GM18499 (cell line): Measurements from ENCODE around the gene ASB6.
"Not testable (repeated sequence)": the region's sequence is repeated elsewhere in the genome, so short reads cannot be mapped to it uniquely, and the experiment has no call there.

ENCODE experiments used
- ATAC-seq: cut with Tn5 transposase; IDR thresholded peaks from one replicate; pipeline ENCODE4 v1.9.1; 2021; ENCODE audit warnings: moderate number of reproducible peaks; ENCODE audit not compliant: insufficient read depth, unreplicated experiment

The ASB6 gene

GRCh38 chr9:129646252-129646651, 4.3 kb upstream of the ASB6 start:
- no peak for ATAC-seq

DNA sequence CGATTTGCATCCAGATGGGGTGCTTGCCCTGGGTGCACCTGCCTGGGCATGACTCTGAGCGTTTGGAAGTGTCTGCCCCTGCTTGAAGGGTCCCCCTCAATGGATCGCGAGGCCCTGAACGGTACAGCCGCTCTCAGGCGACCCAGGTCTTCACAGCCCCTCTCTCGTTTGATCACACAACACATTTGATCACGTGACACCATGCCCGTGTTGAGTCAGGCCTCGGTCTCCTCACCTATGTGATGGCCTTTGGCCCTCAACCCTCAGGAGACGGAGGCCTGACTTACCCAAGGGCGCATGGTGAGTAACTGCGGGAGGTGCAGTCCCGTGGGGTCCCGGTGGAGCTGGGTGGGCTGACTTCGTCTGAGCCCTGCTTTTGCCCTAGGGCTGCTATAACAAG, 3.0 kb upstream of the ASB6 start:
- no peak for ATAC-seq

GRCh38 chr9:129644365-129644764, 2.4 kb upstream of the ASB6 start:
- no peak for ATAC-seq

DNA sequence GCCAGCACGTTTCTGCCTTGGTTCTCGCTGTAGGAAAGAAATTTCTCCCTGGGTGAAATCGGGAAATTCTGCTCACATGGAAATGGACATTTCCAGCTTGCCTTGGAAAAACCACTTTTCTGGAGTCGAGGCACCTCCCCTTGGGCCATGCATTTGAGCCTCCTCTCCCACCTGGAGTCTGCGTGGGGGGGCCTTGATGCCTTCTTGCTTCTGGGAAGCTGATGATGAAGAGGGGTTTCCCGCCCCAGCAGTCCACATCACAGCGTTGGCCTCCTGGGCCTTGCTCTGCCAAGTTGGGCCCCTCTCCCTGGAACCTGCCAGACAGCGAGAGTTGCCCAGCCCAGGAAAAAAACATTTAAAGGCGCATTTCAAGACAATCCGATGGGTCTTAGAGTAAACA, 1.8 kb upstream of the ASB6 start:
- ATAC-seq, result no peak

GRCh38 chr9:129640871-129641749, 841 bp downstream of the ASB6 start:
- no peak for ATAC-seq

DNA sequence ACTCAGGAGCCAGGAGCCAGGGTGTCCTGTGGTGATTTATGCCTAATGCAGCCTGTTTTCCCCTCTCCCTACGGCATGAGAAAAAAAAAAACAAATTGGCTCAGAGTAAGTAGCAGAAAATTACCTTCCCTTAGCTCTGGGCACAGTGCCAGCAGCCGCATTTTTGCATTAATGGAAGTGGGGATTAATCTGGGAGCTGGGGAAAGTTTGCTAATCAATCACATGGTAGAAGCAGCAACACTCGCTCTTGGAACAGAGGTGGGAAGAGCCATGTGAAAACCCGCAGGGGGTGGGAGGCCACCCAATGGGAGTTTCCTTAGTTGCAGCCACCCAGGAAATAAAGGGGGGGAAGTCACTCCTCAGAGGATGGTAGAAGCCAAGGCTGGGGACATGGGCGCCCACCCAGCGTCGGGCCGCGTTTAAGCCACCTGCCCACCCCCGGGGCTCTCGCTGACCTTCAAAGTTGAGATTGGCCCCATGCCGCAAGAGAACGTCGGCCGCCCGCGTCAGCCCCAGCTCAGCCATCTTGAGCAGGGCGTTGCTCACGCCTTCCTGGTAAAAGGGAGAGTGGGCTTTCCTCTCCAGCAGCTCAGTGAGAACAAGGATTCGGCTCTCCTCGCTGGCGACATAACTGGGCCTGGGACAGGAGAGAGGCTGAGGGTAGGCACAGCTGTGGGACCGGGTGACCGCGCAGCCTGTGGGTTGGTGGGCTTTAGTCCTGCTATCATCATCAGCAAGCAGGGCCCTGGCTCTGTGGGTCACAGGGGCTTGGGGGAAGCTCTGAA, 1.7 kb downstream of the ASB6 start:
- ATAC-seq, result no peak

DNA sequence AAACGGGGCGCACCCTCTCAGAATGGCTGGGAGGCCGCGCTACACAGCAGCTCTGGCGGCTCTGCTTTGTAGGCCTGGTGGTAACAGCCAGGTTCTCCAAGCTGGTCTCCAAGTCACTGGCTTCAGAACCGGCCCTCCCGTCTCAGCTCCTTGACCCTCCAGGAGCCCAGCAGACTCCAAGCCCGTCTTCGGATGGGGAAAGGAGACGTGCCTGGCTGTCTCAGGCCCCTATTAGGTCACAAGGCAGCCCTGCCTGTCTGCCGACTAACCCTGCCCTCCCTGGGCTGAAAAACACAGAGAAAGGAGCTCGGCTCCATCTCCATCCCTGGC, 2.2 kb downstream of the ASB6 start:
- ATAC-seq, result no peak

- ATAC-seq, result no peak
Measured at GRCh38 chr9:129639034-129639630, 2.8 kb downstream of the ASB6 start.

DNA sequence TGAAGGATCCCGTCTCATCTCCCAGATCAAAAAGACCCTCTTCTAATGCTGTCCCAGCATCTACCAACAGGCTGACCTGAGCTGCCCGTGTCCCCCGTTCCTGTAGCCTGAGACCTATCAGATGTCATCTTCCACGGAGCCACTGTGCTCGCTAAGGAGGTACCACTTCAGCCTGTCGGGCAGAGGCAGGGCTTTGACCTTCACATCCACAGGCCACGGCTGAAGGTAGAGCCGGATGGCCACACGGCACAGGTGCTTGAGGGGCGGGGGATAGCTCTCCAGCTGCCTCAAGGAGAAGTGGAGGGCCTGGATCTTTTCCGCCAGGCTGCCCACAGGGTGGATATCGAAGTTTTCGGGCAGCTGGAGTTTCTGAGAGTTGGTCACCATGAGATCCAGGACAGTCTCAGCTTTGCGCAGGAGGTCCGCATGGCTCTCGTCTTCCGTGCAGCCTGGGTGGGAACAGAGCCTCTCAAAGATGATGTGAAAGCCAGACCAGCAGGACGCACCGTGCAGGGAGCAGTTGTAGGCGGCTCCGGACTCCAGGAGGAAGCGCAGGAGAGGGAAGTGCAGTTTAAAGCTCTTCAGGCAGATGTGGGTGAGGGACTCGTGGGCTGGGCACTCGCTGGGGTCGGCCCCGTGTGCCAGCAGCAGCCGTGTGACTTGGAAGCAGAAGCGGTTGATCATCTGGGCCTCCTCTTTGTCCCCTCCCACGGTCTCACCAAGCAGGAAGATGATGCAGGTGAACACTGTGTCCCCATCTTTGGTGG, 4.1 kb downstream of the ASB6 start:
- no peak for ATAC-seq

- ATAC-seq, result no peak
Measured at GRCh38 chr9:129637102-129637501, 4.8 kb downstream of the ASB6 start.

DNA sequence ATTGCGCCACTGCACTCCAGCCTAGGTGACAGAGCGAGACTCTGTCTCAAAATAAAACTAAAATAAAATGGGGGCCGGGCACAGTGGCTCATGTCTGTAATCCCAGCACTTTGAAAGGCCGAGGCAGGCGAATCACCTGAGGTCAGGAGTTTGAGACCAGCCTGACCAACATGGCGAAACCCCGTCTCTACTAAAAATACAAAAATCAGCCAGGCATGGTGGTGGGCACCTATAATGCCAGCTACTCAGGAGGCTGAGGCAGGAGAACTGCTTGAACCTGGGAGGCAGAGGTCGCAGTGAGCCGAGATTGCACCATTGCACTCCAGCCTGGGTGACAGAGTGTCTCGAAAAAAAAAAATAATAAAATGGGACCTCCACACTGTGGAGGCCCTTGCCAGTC, 5.6 kb downstream of the ASB6 start:
- ATAC-seq, result not testable (repeated sequence)

GRCh38 chr9:129635099-129636065, 6.6 kb downstream of the ASB6 start:
- ATAC-seq, result no peak

DNA sequence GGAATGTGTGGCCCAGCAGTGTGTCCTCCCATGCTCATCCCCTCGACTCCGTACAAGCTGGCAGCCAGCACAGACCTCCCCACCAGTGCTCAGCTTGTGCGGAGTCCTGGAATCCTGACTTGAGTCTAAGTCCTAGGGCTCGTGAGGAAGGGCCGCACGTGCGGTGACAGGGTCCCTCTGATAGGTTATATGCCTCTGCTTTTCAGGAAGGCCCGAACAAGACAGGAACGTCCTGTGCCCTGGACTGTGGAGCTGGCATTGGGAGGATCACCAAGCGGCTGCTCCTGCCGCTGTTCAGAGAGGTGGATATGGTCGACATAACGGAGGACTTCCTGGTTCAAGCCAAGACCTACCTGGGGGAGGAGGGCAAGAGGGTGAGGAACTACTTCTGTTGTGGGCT, 8.1 kb downstream of the ASB6 start:
- no peak for ATAC-seq

DNA sequence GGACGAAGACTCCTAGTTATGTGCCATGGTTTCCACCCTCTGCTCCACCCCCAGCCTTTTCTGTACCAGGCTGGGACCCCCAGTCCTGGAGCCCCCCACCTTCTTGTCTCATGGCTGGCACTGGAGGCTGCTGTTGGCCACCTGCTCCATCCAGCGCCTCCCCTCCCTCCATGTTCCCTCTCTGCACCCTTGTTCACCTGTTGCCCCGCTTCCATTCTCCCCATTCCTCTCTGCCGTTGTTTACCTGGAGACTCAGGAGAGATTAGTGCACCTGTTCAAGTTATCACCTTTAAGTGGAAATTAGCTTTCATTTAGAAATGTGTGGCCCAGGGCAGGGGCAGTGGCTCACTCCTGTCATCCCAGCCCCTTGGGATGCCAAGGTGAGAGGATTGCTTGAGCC, 8.7 kb downstream of the ASB6 start:
- no peak for ATAC-seq

DNA sequence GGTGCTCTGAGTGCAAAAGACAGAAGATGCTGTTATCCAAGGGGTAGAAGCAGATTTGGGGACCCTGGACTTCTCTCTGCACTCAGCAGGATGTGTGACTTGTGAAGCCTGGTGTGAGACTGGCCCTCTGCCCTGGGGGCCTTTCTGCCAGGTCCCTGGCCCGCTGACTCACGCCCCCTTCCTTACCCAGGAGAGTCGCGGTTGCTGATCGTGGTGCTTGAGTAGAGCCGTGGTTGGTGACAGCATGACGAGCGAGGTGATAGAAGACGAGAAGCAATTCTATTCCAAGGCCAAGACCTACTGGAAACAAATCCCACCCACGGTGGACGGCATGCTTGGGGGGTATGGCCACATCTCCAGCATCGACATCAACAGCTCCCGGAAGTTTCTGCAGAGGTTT, 9.5 kb downstream of the ASB6 start:
- ATAC-seq, result no peak

- no peak for ATAC-seq
Measured at GRCh38 chr9:129631674-129632129, 10.2 kb downstream of the ASB6 start.

- no peak for ATAC-seq
Measured at GRCh38 chr9:129630967-129631673, 10.8 kb downstream of the ASB6 start.

DNA sequence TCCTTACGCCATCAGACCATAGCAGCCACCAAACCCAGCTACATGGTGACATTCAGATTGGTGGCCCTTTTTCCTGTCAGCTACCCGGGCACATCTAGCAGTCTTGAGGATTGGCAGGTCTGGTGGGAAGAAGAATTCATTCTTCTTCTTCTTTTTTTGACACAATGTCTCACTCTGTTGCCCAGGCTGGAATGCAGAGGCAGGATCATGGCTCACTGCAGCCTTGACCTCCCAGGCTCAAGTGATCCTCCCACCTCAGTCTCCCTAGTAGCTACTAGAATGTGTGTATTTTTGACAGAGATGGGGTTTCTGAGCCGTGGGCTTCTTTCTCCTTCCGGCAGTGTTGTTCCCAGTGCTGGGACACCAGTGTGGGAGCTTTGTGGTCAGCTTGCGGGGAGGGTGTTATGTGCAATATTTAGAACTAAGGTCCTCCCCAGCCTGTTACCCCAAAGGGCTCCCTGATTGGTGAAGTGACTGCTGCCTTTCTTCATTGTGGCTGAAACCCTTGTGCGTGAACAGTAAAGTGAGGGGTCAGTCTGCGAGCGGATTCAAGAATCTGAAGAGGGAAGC, 12.6 kb downstream of the ASB6 start:
- no peak for ATAC-seq
